GM12891 (cell line): ENCODE data around the gene C1QTNF3.

Experiments used
- POLR2A ChIP-seq: IDR thresholded peaks from 2 replicates; pipeline ENCODE4 v1.6.1; 2011; ENCODE audit warnings: low read depth, low read length, control low read depth
- POLR2AphosphoS5 ChIP-seq: IDR thresholded peaks from 2 replicates; pipeline ENCODE4 v1.6.1; 2011; ENCODE audit warnings: low read depth, low read length, control low read depth
- POU2F2 ChIP-seq: IDR thresholded peaks from 2 replicates; pipeline ENCODE4 v1.6.1; 2011; ENCODE audit warnings: low read depth, mild to moderate bottlenecking, control low read depth, low read length, moderate library complexity
- SPI1 ChIP-seq: IDR thresholded peaks from 2 replicates; pipeline ENCODE4 v1.6.1; 2011; ENCODE audit warnings: low read depth, low read length, control low read depth
- TAF1 ChIP-seq: IDR thresholded peaks from 2 replicates; pipeline ENCODE4 v1.6.1; 2011; ENCODE audit warnings: low read depth, low read length, control low read depth

DNA sequence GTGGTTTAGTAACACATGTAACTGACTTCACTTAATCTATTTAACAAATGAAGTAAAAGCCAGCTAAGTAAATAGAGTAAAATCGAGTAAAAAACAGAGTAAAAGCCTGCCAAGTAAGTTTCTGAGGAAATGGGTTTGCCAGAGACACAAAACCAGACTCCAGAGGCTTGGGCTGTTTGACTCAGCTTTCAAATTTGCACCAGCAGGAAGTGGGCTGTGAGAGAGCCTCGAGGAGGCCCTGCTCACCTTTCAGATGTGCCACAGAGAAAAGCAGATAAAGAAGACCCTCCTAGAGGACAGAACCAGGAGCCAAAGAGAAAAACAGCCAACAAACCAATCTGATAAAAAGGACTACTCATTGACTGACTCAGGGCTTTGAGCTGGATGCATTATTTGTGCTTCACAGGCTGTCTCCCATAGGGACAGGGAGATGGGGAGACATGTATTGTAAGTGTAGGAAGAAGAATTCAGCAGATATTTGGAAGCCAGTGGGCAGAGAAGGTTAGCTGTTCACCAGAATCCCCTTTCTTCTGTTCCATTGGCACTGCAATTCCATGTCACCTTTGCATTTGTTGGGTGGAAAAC, 20.8 kb downstream of the C1QTNF3 start:
- TF ChIP-seq POLR2AphosphoS5, result no peak
- TF ChIP-seq POLR2A, result no peak
- TF ChIP-seq TAF1, result no peak
- TF ChIP-seq SPI1, result peak; percentile 52
- TF ChIP-seq POU2F2, result no peak
